GM18507 (cell line): ENCODE measurements around the gene SGF29.
"Not testable (repeated sequence)": the region's sequence is repeated elsewhere in the genome, so short reads cannot be mapped to it uniquely, and the experiment has no call there.

Source experiments
- DNase-seq: peaks from one replicate; pipeline ENCODE4 v3.0.0; 2011; ENCODE audit warnings: low read depth; ENCODE audit not compliant: insufficient read length; ENCODE audit errors: extremely low spot score
- FAIRE-seq: peaks from 2 replicates; lab custom pipeline; 2011; peaks lifted over from hg19 to GRCh38; lab: Jason Lieb, UNC

SGF29 gene

GRCh38 chr16:28623172-28623711, 69.5 kb downstream of the SGF29 start:
- FAIRE-seq: no peak
- DNase-seq: no peak

GRCh38 chr16:28630905-28631304, 77.2 kb downstream of the SGF29 start:
- not testable (repeated sequence) for FAIRE-seq, DNase-seq

GRCh38 chr16:28636093-28636823, 82.5 kb downstream of the SGF29 start:
- FAIRE-seq, DNase-seq: not testable (repeated sequence)

GRCh38 chr16:28637765-28638164, 84.0 kb downstream of the SGF29 start, which contains the start of gene NPIPB8:
NPIPB8 (plus strand) TSS chr16:28638065; CDS start chr16:28638361, 296 bp downstream.
- not testable (repeated sequence) for DNase-seq, FAIRE-seq

- FAIRE-seq, DNase-seq: not testable (repeated sequence)
These were observed 84.6 kb downstream of the SGF29 start for GRCh38 chr16:28638359-28638758.

- not testable (repeated sequence) for FAIRE-seq
These were observed 86.2 kb downstream of the SGF29 start for GRCh38 chr16:28639959-28640358.

More at GRCh38 chr16:28639959-28640358, 86.2 kb downstream of the SGF29 start:
- DNase-seq: not testable (repeated sequence)
